NAMALWA (cell line): Measurements from ENCODE around the gene SH2B3.

Source experiments
- DNase-seq: peaks from one replicate; pipeline ENCODE4 v3.0.0-alpha.2; 2015; ENCODE audit warnings: low spot score

Gene SH2B3

GRCh38 chr12:111428081-111428727 lies 22.5 kb downstream of the SH2B3 start:
- no peak for DNase-seq

- no peak for DNase-seq
Measured at GRCh38 chr12:111428728-111429175, 23.0 kb downstream of the SH2B3 start.

- DNase-seq, result no peak
Measured at GRCh38 chr12:111429828-111430432, 24.2 kb downstream of the SH2B3 start.

GRCh38 chr12:111430433-111431353 lies 25.0 kb downstream of the SH2B3 start:
- DNase-seq, result peak; percentile 35

- DNase-seq, result no peak
Measured at GRCh38 chr12:111431772-111432171, 26.0 kb downstream of the SH2B3 start.

GRCh38 chr12:111434049-111434448 lies 28.3 kb downstream of the SH2B3 start:
- DNase-seq, result no peak

- DNase-seq, result peak; percentile 74
Measured at GRCh38 chr12:111434680-111435338, 29.1 kb downstream of the SH2B3 start.

GRCh38 chr12:111435661-111436201 lies 30.0 kb downstream of the SH2B3 start:
- DNase-seq, result no peak

GRCh38 chr12:111436266-111436665 lies 30.5 kb downstream of the SH2B3 start:
- no peak for DNase-seq

- no peak for DNase-seq
Measured at GRCh38 chr12:111436811-111437210, 31.1 kb downstream of the SH2B3 start.

- no peak for DNase-seq
Measured at GRCh38 chr12:111437816-111438454, 32.2 kb downstream of the SH2B3 start.

- DNase-seq, result peak; percentile 50
Measured at GRCh38 chr12:111438481-111438880, 32.8 kb downstream of the SH2B3 start.

GRCh38 chr12:111439657-111440151 lies 34.0 kb downstream of the SH2B3 start:
- DNase-seq, result no peak

GRCh38 chr12:111440152-111440551 lies 34.4 kb downstream of the SH2B3 start:
- no peak for DNase-seq

GRCh38 chr12:111440631-111441030 lies 34.9 kb downstream of the SH2B3 start:
- no peak for DNase-seq

GRCh38 chr12:111441107-111441928 lies 35.6 kb downstream of the SH2B3 start:
- DNase-seq, result no peak

- DNase-seq, result no peak
Measured at GRCh38 chr12:111442301-111443045, 36.8 kb downstream of the SH2B3 start.

- no peak for DNase-seq
Measured at GRCh38 chr12:111443086-111443485, 37.4 kb downstream of the SH2B3 start.

- DNase-seq, result no peak
Measured at GRCh38 chr12:111443586-111443985, 37.9 kb downstream of the SH2B3 start.
